Measurements from ENCODE around the gene MAGEA11. TPM values are rescaled to one million over a fixed set of nuclear protein-coding genes. Genes with fewer than 3 reads are reported as not detected.

MAGEA11 gene
- total RNA-seq, 1 experiment from 2014 or later = not detected

DNA sequence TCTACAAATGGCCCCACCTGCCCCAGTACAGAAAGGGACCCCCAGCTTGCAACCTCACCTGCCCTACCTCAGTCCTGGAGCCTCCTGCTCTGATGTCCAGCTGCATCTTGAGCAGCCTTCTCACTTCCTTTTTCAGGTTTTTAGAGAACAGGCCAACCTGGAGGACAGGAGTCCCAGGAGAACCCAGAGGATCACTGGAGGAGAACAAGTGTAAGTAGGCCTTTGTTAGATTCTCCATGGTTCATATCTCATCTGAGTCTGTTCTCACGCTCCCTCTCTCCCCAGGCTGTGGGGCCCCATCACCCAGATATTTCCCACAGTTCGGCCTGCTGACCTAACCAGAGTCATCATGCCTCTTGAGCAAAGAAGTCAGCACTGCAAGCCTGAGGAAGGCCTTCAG, 3.6 kb downstream of the MAGEA11 start:
- Histone ChIP-seq H3K4me3 (no peak overlapping the region), H3K4me2 (no peak overlapping the region), H3K79me2 (ENCODE audit: low read depth) (no peaks in the 10 kb centered on the region), H3K4me1 (replicated peaks; ENCODE audit: insufficient read depth) (no peaks in the 10 kb centered on the region), H3K27ac (no peak overlapping the region), H3K36me3 (ENCODE audit: low read depth) (no peaks in the 10 kb centered on the region), H2AFZ (no peak overlapping the region), H3K27me3 (ENCODE audit: insufficient read depth, low read depth) (peaks cover 55% of the 10 kb centered on the region), H3K9me2 (ENCODE audit: insufficient read depth) (no peaks in the 10 kb centered on the region), H3K9me3 (ENCODE audit: insufficient read depth, low read depth) (no peaks in the 10 kb centered on the region), H4K20me1 (ENCODE audit: insufficient read depth) (no peaks in the 10 kb centered on the region), H3F3A (ENCODE audit: insufficient read depth, low read depth) (no peaks in the 10 kb centered on the region)
- BruUV-seq (replicated peaks) = no TSS peak
- no peak for TF ChIP-seq EZH2 (IDR thresholded peaks at IDR 0.05; ENCODE audit: low read depth)
- TF ChIP-seq, protein P1, sequence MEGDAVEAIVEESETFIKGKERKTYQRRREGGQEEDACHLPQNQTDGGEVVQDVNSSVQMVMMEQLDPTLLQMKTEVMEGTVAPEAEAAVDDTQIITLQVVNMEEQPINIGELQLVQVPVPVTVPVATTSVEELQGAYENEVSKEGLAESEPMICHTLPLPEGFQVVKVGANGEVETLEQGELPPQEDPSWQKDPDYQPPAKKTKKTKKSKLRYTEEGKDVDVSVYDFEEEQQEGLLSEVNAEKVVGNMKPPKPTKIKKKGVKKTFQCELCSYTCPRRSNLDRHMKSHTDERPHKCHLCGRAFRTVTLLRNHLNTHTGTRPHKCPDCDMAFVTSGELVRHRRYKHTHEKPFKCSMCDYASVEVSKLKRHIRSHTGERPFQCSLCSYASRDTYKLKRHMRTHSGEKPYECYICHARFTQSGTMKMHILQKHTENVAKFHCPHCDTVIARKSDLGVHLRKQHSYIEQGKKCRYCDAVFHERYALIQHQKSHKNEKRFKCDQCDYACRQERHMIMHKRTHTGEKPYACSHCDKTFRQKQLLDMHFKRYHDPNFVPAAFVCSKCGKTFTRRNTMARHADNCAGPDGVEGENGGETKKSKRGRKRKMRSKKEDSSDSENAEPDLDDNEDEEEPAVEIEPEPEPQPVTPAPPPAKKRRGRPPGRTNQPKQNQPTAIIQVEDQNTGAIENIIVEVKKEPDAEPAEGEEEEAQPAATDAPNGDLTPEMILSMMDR (conservative IDR thresholded peaks at IDR 0.05) = no peak
- intact Hi-C loops (cut with micrococcal nuclease; ENCODE audit: unreplicated experiment) = no loop called here
- POLR2A ChIA-PET (ENCODE audit: unreplicated experiment) = no interaction called here
- CTCF ChIA-PET = no interaction called here
- DNase-seq = no peak

DNA sequence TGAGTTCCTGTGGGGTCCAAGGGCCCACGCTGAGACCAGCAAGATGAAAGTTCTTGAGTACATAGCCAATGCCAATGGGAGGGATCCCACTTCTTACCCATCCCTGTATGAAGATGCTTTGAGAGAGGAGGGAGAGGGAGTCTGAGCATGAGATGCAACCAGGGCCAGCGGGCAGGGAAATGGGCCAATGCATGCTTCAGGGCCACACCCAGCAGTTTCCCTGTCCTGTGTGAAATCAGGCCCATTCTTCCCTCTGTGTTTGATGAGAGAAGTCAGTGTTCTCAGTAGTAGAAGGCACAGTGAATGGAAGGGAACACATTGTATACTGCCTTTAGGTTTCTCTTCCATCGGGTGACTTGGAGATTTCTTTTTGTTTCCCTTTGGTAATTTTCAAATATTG, 4.8 kb downstream of the MAGEA11 start:
- ChIA-PET POLR2A (ENCODE audit: unreplicated experiment) (no interaction called here), CTCF (no interaction called here)
- H3K4me3 ChIP-seq = no peak overlapping the region
- no peaks in the 10 kb centered on the region for H3K9me2 ChIP-seq (ENCODE audit: insufficient read depth)
- TF ChIP-seq, protein P1 (conservative IDR thresholded peaks at IDR 0.05) = no peak
- TF ChIP-seq EZH2 (IDR thresholded peaks at IDR 0.05; ENCODE audit: low read depth) = no peak
- H3K9me3 ChIP-seq (ENCODE audit: insufficient read depth, low read depth) = no peaks in the 10 kb centered on the region
- H3K36me3 ChIP-seq (ENCODE audit: low read depth) = no peaks in the 10 kb centered on the region
- DNase-seq = no peak
- H3K27me3 ChIP-seq (ENCODE audit: insufficient read depth, low read depth) = peaks cover 56% of the 10 kb centered on the region
- H2AFZ ChIP-seq = no peak overlapping the region
- H3K4me2 ChIP-seq = no peak overlapping the region
- no peaks in the 10 kb centered on the region for H3K79me2 ChIP-seq (ENCODE audit: low read depth)
- no peaks in the 10 kb centered on the region for H3F3A ChIP-seq (ENCODE audit: insufficient read depth, low read depth)
- intact Hi-C loops (cut with micrococcal nuclease; ENCODE audit: unreplicated experiment) = no loop called here
- H4K20me1 ChIP-seq (ENCODE audit: insufficient read depth) = no peaks in the 10 kb centered on the region
- no peaks in the 10 kb centered on the region for H3K4me1 ChIP-seq (replicated peaks; ENCODE audit: insufficient read depth)
- H3K27ac ChIP-seq = no peak overlapping the region
- BruUV-seq (replicated peaks) = no TSS peak

DNA sequence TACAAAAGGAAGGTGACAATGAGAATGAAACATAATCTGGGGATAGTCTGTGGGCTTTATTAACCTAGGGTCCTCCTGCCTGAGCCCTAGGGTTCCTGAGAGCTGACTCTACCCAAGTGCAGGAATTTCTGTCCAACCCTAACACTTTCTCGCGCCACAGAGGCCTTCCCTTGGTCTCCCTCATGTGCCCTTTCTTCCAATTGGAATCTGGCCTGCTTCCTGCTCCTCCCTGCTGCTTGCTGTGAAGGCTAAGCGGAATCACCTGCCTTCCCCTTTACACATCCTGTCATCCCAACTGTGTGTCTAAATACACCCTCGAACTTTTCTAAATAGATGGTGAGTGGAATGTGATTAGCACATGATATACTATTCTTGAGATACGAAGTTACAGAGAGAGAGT, 5.9 kb downstream of the MAGEA11 start:
- Histone ChIP-seq H3F3A (ENCODE audit: insufficient read depth, low read depth) (no peaks in the 10 kb centered on the region), H3K9me2 (ENCODE audit: insufficient read depth) (no peaks in the 10 kb centered on the region), H2AFZ (no peak overlapping the region), H3K9me3 (ENCODE audit: insufficient read depth, low read depth) (no peaks in the 10 kb centered on the region), H3K36me3 (ENCODE audit: low read depth) (no peaks in the 10 kb centered on the region), H3K27me3 (ENCODE audit: insufficient read depth, low read depth) (peaks cover 53% of the 10 kb centered on the region), H3K4me3 (no peak overlapping the region), H3K27ac (no peak overlapping the region), H3K4me1 (replicated peaks; ENCODE audit: insufficient read depth) (no peaks in the 10 kb centered on the region), H4K20me1 (ENCODE audit: insufficient read depth) (no peaks in the 10 kb centered on the region), H3K4me2 (no peak overlapping the region), H3K79me2 (ENCODE audit: low read depth) (no peaks in the 10 kb centered on the region)
- POLR2A ChIA-PET (ENCODE audit: unreplicated experiment) = no interaction called here
- DNase-seq = no peak
- no peak for TF ChIP-seq EZH2 (IDR thresholded peaks at IDR 0.05; ENCODE audit: low read depth)
- TF ChIP-seq, protein P1 (conservative IDR thresholded peaks at IDR 0.05) = no peak
- intact Hi-C loops (cut with micrococcal nuclease; ENCODE audit: unreplicated experiment) = no loop called here
- CTCF ChIA-PET = no interaction called here
- BruUV-seq (replicated peaks) = no TSS peak
